ENCODE results near the gene APOM. TPM values are rescaled to one million over a fixed set of nuclear protein-coding genes. Genes with fewer than 3 reads are reported as not detected.

Gene APOM
- total and polyA plus RNA-seq, 4 donors: 89.8 to 587 (median 173) TPM

GRCh38 chr6:31677955-31678354, 22.3 kb downstream of the APOM start (continued):
- TF ChIP-seq MAX (IDR thresholded peaks at IDR 0.05) (no peak), SP1 (IDR thresholded peaks at IDR 0.05) (no peak), RXRA (IDR thresholded peaks at IDR 0.05) (no peak), RAD21 (IDR thresholded peaks at IDR 0.05) (no peak), TAF1 (conservative IDR thresholded peaks at IDR 0.05) (no peak), ZBTB33 (IDR thresholded peaks at IDR 0.05) (no peak)

GRCh38 chr6:31680226-31681134, 24.8 kb downstream of the APOM start, which contains the start of gene LY6G5C:
Gene LY6G5C (minus strand): TSS chr6:31681067. CDS start chr6:31680373, 694 bp downstream.
- H3K4me1 ChIP-seq (ENCODE audit: control insufficient read depth in 4 of 4, insufficient read depth in 4 of 4, low read length in 3 of 4): peaks cover 1 to 22% (median 14%) of the 10 kb centered on the region in 4 donors
- H3K4me3 ChIP-seq (ENCODE audit: low read depth in 1 of 3, low read length in 3 of 3): peak within 1 kb of the TSS in 2 of 3 donors; percentile 42 to 59
- TF ChIP-seq ATF3 (IDR thresholded peaks at IDR 0.05) (no peak), ZBTB33 (IDR thresholded peaks at IDR 0.05) (no peak), JUND (IDR thresholded peaks at IDR 0.05) (no peak), HNF4G (IDR thresholded peaks at IDR 0.05) (no peak), SP1 (IDR thresholded peaks at IDR 0.05) (peak; percentile 44), GABPA (IDR thresholded peaks at IDR 0.05 in 1 of 2, conservative IDR thresholded peaks at IDR 0.05 in 1 of 2) (no peak), FOXA1 (IDR thresholded peaks at IDR 0.05) (no peak), EGR1 (IDR thresholded peaks at IDR 0.05; ENCODE audit: low read depth in 2 of 2) (no peak), REST (IDR thresholded peaks at IDR 0.05) (no peak), RAD21 (IDR thresholded peaks at IDR 0.05) (peak; percentile 95 to 96), FOXA2 (IDR thresholded peaks at IDR 0.05) (no peak), HNF4A (conservative IDR thresholded peaks at IDR 0.05) (peak in 1 of 2 donors; percentile 54), RXRA (IDR thresholded peaks at IDR 0.05) (peak; percentile 69 to 89), YY1 (IDR thresholded peaks at IDR 0.05) (peak; percentile 95), MAX (IDR thresholded peaks at IDR 0.05) (no peak), CTCF (IDR thresholded peaks at IDR 0.05; ENCODE audit: low read depth, low read length, missing input control) (peak; percentile 78)
- WGBS: 15% methylated on average over 17 of the region's 17 CpGs
- peak within 1 kb of the TSS; percentile 20 to 49 for H3K9ac ChIP-seq (ENCODE audit: low read depth in 1 of 2, low read length in 2 of 2)
- H3K27ac ChIP-seq (ENCODE audit: low read depth in 1 of 2, low read length in 2 of 2): peak within 1 kb of the TSS; percentile 16 to 51
- H3K27me3 ChIP-seq (ENCODE audit: control insufficient read depth in 4 of 4, insufficient read depth in 4 of 4, low read length in 3 of 4): no peaks in the 10 kb centered on the region
- peaks cover 0 to 2% (median 0%) of the 10 kb centered on the region in 4 donors for H3K36me3 ChIP-seq (ENCODE audit: control insufficient read depth in 4 of 4, insufficient read depth in 3 of 4, low read depth in 1 of 4, low read length in 3 of 4)
- no peaks in the 10 kb centered on the region for H3K9me3 ChIP-seq (ENCODE audit: control insufficient read depth in 4 of 4, low read length in 3 of 4)
- peak; percentile 76 for DNase-seq (ENCODE audit: low spot score)

All from liver (tissue), 9 donors.